ENCODE measurements around the gene TVP23B.

TVP23B gene

GRCh38 chr17:18848501-18848900, 67.5 kb downstream of the TVP23B start:
- Histone ChIP-seq H3K4me1 (ENCODE audit: insufficient read depth, low read length) (no peaks in the 10 kb centered on the region), H3K79me2 (ENCODE audit: insufficient read depth, low read length) (no peaks in the 10 kb centered on the region), H4K20me1 (ENCODE audit: insufficient read depth, low read length) (no peaks in the 10 kb centered on the region), H3K4me2 (ENCODE audit: insufficient read depth, low read length) (no peak overlapping the region), H2AFZ (ENCODE audit: low read depth, low read length) (no peak overlapping the region), H3K27me3 (ENCODE audit: insufficient read depth, low read length, poor library complexity) (no peaks in the 10 kb centered on the region), H3K4me3 (ENCODE audit: low read depth in 1 of 2, low read length in 2 of 2) (no peak overlapping the region), H3K36me3 (ENCODE audit: insufficient read depth, low read length) (no peaks in the 10 kb centered on the region), H3K27ac (ENCODE audit: low read length) (no peak overlapping the region), H3K9ac (ENCODE audit: low read depth, low read length) (no peak overlapping the region), H3K9me3 (ENCODE audit: insufficient read depth, low read length, severe bottlenecking) (no peaks in the 10 kb centered on the region)
- DNase-seq (no peak), ATAC-seq (ENCODE audit: insufficient read depth, low read depth) (no peak)
- TF ChIP-seq EZH2 (IDR thresholded peaks at IDR 0.05; ENCODE audit: borderline replicate concordance, low read depth, low read length, severe bottlenecking) (no peak), CTCF (IDR thresholded peaks at IDR 0.05; ENCODE audit: borderline replicate concordance, extremely low read depth, low read length, poor library complexity, severe bottlenecking) (no peak)

GRCh38 chr17:18850679-18851078, 69.7 kb downstream of the TVP23B start:
- DNase-seq (no peak), ATAC-seq (ENCODE audit: insufficient read depth, low read depth) (no peak)
- Histone ChIP-seq H3K4me2 (ENCODE audit: insufficient read depth, low read length) (no peak overlapping the region), H3K79me2 (ENCODE audit: insufficient read depth, low read length) (no peaks in the 10 kb centered on the region), H3K9me3 (ENCODE audit: insufficient read depth, low read length, severe bottlenecking) (no peaks in the 10 kb centered on the region), H3K27me3 (ENCODE audit: insufficient read depth, low read length, poor library complexity) (no peaks in the 10 kb centered on the region), H3K4me3 (ENCODE audit: low read depth in 1 of 2, low read length in 2 of 2) (no peak overlapping the region), H4K20me1 (ENCODE audit: insufficient read depth, low read length) (no peaks in the 10 kb centered on the region), H3K4me1 (ENCODE audit: insufficient read depth, low read length) (peaks cover 9% of the 10 kb centered on the region), H3K9ac (ENCODE audit: low read depth, low read length) (no peak overlapping the region), H3K27ac (ENCODE audit: low read length) (no peak overlapping the region), H3K36me3 (ENCODE audit: insufficient read depth, low read length) (no peaks in the 10 kb centered on the region), H2AFZ (ENCODE audit: low read depth, low read length) (no peak overlapping the region)
- TF ChIP-seq CTCF (IDR thresholded peaks at IDR 0.05; ENCODE audit: borderline replicate concordance, extremely low read depth, low read length, poor library complexity, severe bottlenecking) (no peak), EZH2 (IDR thresholded peaks at IDR 0.05; ENCODE audit: borderline replicate concordance, low read depth, low read length, severe bottlenecking) (no peak)

- TF ChIP-seq EZH2 (IDR thresholded peaks at IDR 0.05; ENCODE audit: borderline replicate concordance, low read depth, low read length, severe bottlenecking) (no peak), CTCF (IDR thresholded peaks at IDR 0.05; ENCODE audit: borderline replicate concordance, extremely low read depth, low read length, poor library complexity, severe bottlenecking) (no peak)
- no peak overlapping the region for H3K9ac ChIP-seq (ENCODE audit: low read depth, low read length)
- no peaks in the 10 kb centered on the region for H3K27me3 ChIP-seq (ENCODE audit: insufficient read depth, low read length, poor library complexity)
- no peak overlapping the region for H3K4me3 ChIP-seq (ENCODE audit: low read depth in 1 of 2, low read length in 2 of 2)
- no peaks in the 10 kb centered on the region for H4K20me1 ChIP-seq (ENCODE audit: insufficient read depth, low read length)
- H3K36me3 ChIP-seq (ENCODE audit: insufficient read depth, low read length), result no peaks in the 10 kb centered on the region
- no peak for DNase-seq
- no peaks in the 10 kb centered on the region for H3K79me2 ChIP-seq (ENCODE audit: insufficient read depth, low read length)
- no peak overlapping the region for H2AFZ ChIP-seq (ENCODE audit: low read depth, low read length)
- H3K9me3 ChIP-seq (ENCODE audit: insufficient read depth, low read length, severe bottlenecking), result no peaks in the 10 kb centered on the region
- ATAC-seq (ENCODE audit: insufficient read depth, low read depth), result no peak
- no peak overlapping the region for H3K27ac ChIP-seq (ENCODE audit: low read length)
- peaks cover 12% of the 10 kb centered on the region for H3K4me1 ChIP-seq (ENCODE audit: insufficient read depth, low read length)
- no peak overlapping the region for H3K4me2 ChIP-seq (ENCODE audit: insufficient read depth, low read length)
Observed at GRCh38 chr17:18851201-18851600, 70.2 kb downstream of the TVP23B start.

- DNase-seq (no peak), ATAC-seq (ENCODE audit: insufficient read depth, low read depth) (no peak)
- TF ChIP-seq EZH2 (IDR thresholded peaks at IDR 0.05; ENCODE audit: borderline replicate concordance, low read depth, low read length, severe bottlenecking) (no peak), CTCF (IDR thresholded peaks at IDR 0.05; ENCODE audit: borderline replicate concordance, extremely low read depth, low read length, poor library complexity, severe bottlenecking) (no peak)
- Histone ChIP-seq H3K4me1 (ENCODE audit: insufficient read depth, low read length) (peaks cover 38% of the 10 kb centered on the region), H3K9ac (ENCODE audit: low read depth, low read length) (peak overlapping the region; percentile 59), H3K27me3 (ENCODE audit: insufficient read depth, low read length, poor library complexity) (no peaks in the 10 kb centered on the region), H3K4me2 (ENCODE audit: insufficient read depth, low read length) (peak overlapping the region; percentile 92), H3K4me3 (ENCODE audit: low read depth in 1 of 2, low read length in 2 of 2) (peak overlapping the region in 1 of 2 experiments; percentile 67; a peak in 1 of 4 replicates), H4K20me1 (ENCODE audit: insufficient read depth, low read length) (no peaks in the 10 kb centered on the region), H3K27ac (ENCODE audit: low read length) (no peak overlapping the region), H3K36me3 (ENCODE audit: insufficient read depth, low read length) (no peaks in the 10 kb centered on the region), H3K9me3 (ENCODE audit: insufficient read depth, low read length, severe bottlenecking) (no peaks in the 10 kb centered on the region), H2AFZ (ENCODE audit: low read depth, low read length) (no peak overlapping the region), H3K79me2 (ENCODE audit: insufficient read depth, low read length) (peaks cover 15% of the 10 kb centered on the region)
Observed at GRCh38 chr17:18854956-18855355, 74.0 kb downstream of the TVP23B start.
